GM12878 (cell line): ENCODE data around the gene DNAI2. TPM values are rescaled to one million over a fixed set of nuclear protein-coding genes. Genes with fewer than 3 reads are reported as not detected.

Experiments used
- ATAC-seq: fragments of 200-7000 bp; cut with Tn5 transposase; 3 replicates; pipeline ENCODE4 v1.9.1; 2020; ENCODE audit warnings: mild to moderate bottlenecking, moderate library complexity
- BruUV-seq: library from RNA; stranded (reverse); fragments of 400-500 nt; replicated peaks from 2 replicates; lab custom pipeline; 2021; lab: Mats Ljungman, UMichigan
- CTCF ChIA-PET: fragments of 300-600 bp; sonication (Branson Sonifier 250); formaldehyde crosslinking; extraction: SDS; loops from one replicate; lab custom pipeline; 2021; ENCODE audit warnings: inconsistent platforms; lab: Yijun Ruan, JAX
- POLR2A ChIA-PET: fragments of 350-600 bp; formaldehyde crosslinking; extraction: SDS; loops from one replicate; lab custom pipeline; 2021; ENCODE audit warnings: inconsistent platforms; lab: Charles Lee
- RAD21 ChIA-PET: fragments of 300-600 bp; sonication (Branson Sonifier 250); formaldehyde crosslinking; loops from one replicate; lab custom pipeline; 2023; ENCODE audit warnings: antibody characterized with exemption; ENCODE audit not compliant: unreplicated experiment; lab: Charles Lee
- SMC1A ChIA-PET: fragments of 300-600 bp; sonication (Branson Sonifier 250); formaldehyde crosslinking; loops from one replicate; lab custom pipeline; 2023; ENCODE audit not compliant: unreplicated experiment, uncharacterized antibody; lab: Charles Lee
- DNase-seq: peaks from one replicate; pipeline ENCODE4 v3.0.0-alpha.2; 2011; ENCODE audit warnings: low read depth, low spot score
- FAIRE-seq: peaks from 3 replicates; lab custom pipeline; 2011; peaks lifted over from hg19 to GRCh38; lab: Jason Lieb, UNC
- H2AFZ ChIP-seq: 2 replicates; pipeline ENCODE4 v1.6.0; 2011; ENCODE audit warnings: low read depth, low read length, control low read depth; ENCODE audit not compliant: control insufficient read depth
- H3K27ac ChIP-seq: 2 replicates; pipeline ENCODE4 v1.5.1; 2011; ENCODE audit warnings: control low read depth; ENCODE audit not compliant: control insufficient read depth, insufficient read depth
- H3K27me3 ChIP-seq, 2 experiments: replicated peaks in 1 of 2; 2 replicates each; pipeline versions ENCODE4 v1.6.0 to v1.6.1; 2011; ENCODE audit warnings: low read length in 1 of 2; ENCODE audit not compliant: control insufficient read depth in 2 of 2, insufficient read depth in 2 of 2
- H3K36me3 ChIP-seq, 2 experiments: 2 replicates each; pipeline ENCODE4 v1.5.1; 2011; ENCODE audit warnings: low read length in 1 of 2; ENCODE audit not compliant: control insufficient read depth in 2 of 2, insufficient read depth in 2 of 2
- H3K4me1 ChIP-seq: 2 replicates; pipeline ENCODE4 v1.6.1; 2011; ENCODE audit warnings: mild to moderate bottlenecking, low read length, moderate library complexity, mixed read lengths; ENCODE audit not compliant: control insufficient read depth, insufficient read depth
- H3K4me2 ChIP-seq: 2 replicates; pipeline ENCODE4 v1.6.0; 2011; ENCODE audit warnings: control low read depth; ENCODE audit not compliant: control insufficient read depth, insufficient read depth
- H3K4me3 ChIP-seq: fragments of 200-600 bp; sonication (generic); 2 replicates; pipeline ENCODE4 v1.5.1; 2016
- H3K79me2 ChIP-seq: 2 replicates; pipeline ENCODE4 v1.6.0; 2011; ENCODE audit warnings: low read length; ENCODE audit not compliant: control insufficient read depth, insufficient read depth
- H3K9ac ChIP-seq: 2 replicates; pipeline ENCODE4 v1.8.0; 2011; ENCODE audit warnings: low read length, control low read depth, mixed read lengths; ENCODE audit not compliant: control insufficient read depth, insufficient read depth
- H3K9me3 ChIP-seq: replicated peaks from 3 replicates; pipeline ENCODE4 v1.5.1; 2011; ENCODE audit warnings: mild to moderate bottlenecking, low read length; ENCODE audit not compliant: control insufficient read depth, insufficient read depth
- H4K20me1 ChIP-seq: 2 replicates; pipeline ENCODE4 v1.6.0; 2011; ENCODE audit not compliant: control insufficient read depth, insufficient read depth
- CUX1 ChIP-seq: IDR thresholded peaks from 2 replicates; pipeline ENCODE4 v1.6.1; 2012; ENCODE audit warnings: improper control_type of control experiment, low read depth, low read length; ENCODE audit not compliant: insufficient replicate concordance
- E2F8 ChIP-seq: fragments of 450-650 bp; IDR thresholded peaks from 2 replicates; pipeline ENCODE4 v1.6.1; 2018; ENCODE audit warnings: mild to moderate bottlenecking, low read depth, moderate library complexity; ENCODE audit not compliant: partially characterized antibody
- WGBS: methylation state at CpG from one replicate; pipeline ENCODE4 v1.1.6; 2016; ENCODE audit warnings: low lambda C conversion rate; ENCODE audit not compliant: insufficient replicate concordance, insufficient coverage; ENCODE audit errors: missing lambda C conversion rate; 5-methylcytosine and 5-hydroxymethylcytosine counted together
- in situ Hi-C: fragments of 300-500 bp; cut with MboI; formaldehyde crosslinking; loops from 9 replicates; pipeline ENCODE4 v1.14.3; 2018; ENCODE audit warnings: mixed read lengths
- intact Hi-C: fragments of 100-400 bp; cut with micrococcal nuclease; formaldehyde crosslinking; loops from one replicate; pipeline ENCODE4 v1.14.2; 2022; ENCODE audit not compliant: unreplicated experiment
- polyA plus RNA-seq, 11 experiments: library from polyadenylated mRNA; depleted of rRNA in 4 of 11; unstranded in 6 of 11; stranded (reverse) in 5 of 11; fragments of >200 nt; fragmentation: Nextera tagmentation in 4 of 11; fragmentation: Illumina TruSeq in 1 of 11; extraction: Ambion mirVana in 4 of 11; extraction: Trizol in 1 of 11; gene quantifications; 1 replicate in 1 of 11; 2 replicates in 10 of 11; pipeline versions ENCODE4 v1.2.1 to v1.2.3, GENCODE V29; 2011 to 2016; ENCODE audit warnings: inconsistent platforms in 2 of 11, missing spikeins in 2 of 11, low read depth in 1 of 11
- total RNA-seq, 4 experiments: library from RNA; depleted of rRNA in 3 of 4; stranded (reverse); fragments of >200 nt in 3 of 4; fragmentation: Illumina TruSeq in 1 of 4; extraction: Trizol in 1 of 4; gene quantifications; 2 replicates each; pipeline versions ENCODE4 v1.2.1 to v1.2.3, GENCODE V29; 2013 to 2021
- TF ChIP-seq, protein P1 (sequence below): fragments of 450-650 bp; IDR thresholded peaks from 2 replicates; pipeline ENCODE4 v1.6.1; 2017; ENCODE audit warnings: mild to moderate bottlenecking

Gene DNAI2
- total and polyA plus RNA-seq, 10 of the 15 experiments (the other 5 are each of a cell fraction or from before 2014, with no cell fraction given): 0.04 to 1.8 (median 0.13) TPM

DNA sequence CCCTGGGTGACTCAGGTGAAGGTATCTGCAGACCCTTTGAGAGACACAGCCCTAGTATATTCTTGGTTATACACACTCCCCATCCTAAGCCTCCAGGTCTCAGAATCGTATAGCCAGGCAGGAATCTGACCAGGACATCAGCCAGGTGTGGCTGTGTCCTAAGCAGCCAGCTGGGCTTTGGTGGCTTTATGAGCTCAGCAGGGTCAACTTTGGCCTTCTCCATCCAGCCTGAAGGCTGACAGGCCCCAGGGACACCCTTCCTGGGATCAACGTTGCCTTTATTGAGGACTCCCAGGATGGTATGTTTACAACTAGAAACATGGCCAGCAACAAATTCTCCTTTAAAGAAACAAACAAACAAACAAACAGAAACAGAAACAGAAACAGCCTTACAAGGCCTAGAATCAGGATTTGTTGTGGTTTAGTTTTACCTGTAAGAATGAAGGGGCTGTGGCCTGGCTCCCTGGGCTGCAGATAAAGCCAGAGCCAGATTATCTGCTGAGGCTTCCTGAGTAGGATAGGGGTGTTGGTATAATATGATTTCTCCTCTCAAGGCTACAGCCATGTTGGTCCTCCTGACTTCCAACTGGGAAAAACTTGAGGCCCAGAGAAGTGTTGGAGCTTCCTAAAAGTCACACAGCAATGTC is 60.5 kb downstream of the DNAI2 start:
- intact Hi-C loops (no loop called here), in situ Hi-C loops (no loop called here)
- ChIA-PET CTCF (interaction anchor here (0.6 to 1.3 kb wide), 3 partner anchors 38 to 576 kb away, joined by 3 read pairs; no protein-coding TSS in a partner anchor), SMC1A (no interaction called here), RAD21 (interaction anchor here (0.6 to 1.7 kb wide), 2 partner anchors 19 to 40 kb away, joined by 3 read pairs; no protein-coding TSS in a partner anchor), POLR2A (no interaction called here)
- Histone ChIP-seq H3K4me2 (no peak overlapping the region), H3K27ac (no peak overlapping the region), H3K4me3 (no peak overlapping the region), H3K79me2 (no peaks in the 10 kb centered on the region), H4K20me1 (no peaks in the 10 kb centered on the region), H3K9ac (no peak overlapping the region), H3K9me3 (no peaks in the 10 kb centered on the region), H3K27me3 (no peaks in the 10 kb centered on the region; a peak in 1 of 4 replicates), H3K36me3 (no peaks in the 10 kb centered on the region), H2AFZ (peak overlapping the region; percentile 9; the same call in 1 of the 2 replicates), H3K4me1 (peaks cover 3% of the 10 kb centered on the region; the same call in 1 of the 2 replicates)
- TF ChIP-seq, protein P1, sequence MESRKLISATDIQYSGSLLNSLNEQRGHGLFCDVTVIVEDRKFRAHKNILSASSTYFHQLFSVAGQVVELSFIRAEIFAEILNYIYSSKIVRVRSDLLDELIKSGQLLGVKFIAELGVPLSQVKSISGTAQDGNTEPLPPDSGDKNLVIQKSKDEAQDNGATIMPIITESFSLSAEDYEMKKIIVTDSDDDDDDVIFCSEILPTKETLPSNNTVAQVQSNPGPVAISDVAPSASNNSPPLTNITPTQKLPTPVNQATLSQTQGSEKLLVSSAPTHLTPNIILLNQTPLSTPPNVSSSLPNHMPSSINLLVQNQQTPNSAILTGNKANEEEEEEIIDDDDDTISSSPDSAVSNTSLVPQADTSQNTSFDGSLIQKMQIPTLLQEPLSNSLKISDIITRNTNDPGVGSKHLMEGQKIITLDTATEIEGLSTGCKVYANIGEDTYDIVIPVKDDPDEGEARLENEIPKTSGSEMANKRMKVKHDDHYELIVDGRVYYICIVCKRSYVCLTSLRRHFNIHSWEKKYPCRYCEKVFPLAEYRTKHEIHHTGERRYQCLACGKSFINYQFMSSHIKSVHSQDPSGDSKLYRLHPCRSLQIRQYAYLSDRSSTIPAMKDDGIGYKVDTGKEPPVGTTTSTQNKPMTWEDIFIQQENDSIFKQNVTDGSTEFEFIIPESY: no peak
- TF ChIP-seq CUX1 (no peak), E2F8 (no peak)
- WGBS: 21% methylated on average over 2 of the region's 2 CpGs
- no TSS peak for BruUV-seq
- peak; percentile 49 for FAIRE-seq
- no peak for ATAC-seq
- DNase-seq: no peak
